ENCODE data around the gene GPRIN1. TPM values are rescaled to one million over a fixed set of nuclear protein-coding genes. Genes with fewer than 3 reads are reported as not detected.

GPRIN1 gene
- 5.2 and 6.5 TPM in 2 replicates for total RNA-seq

DNA sequence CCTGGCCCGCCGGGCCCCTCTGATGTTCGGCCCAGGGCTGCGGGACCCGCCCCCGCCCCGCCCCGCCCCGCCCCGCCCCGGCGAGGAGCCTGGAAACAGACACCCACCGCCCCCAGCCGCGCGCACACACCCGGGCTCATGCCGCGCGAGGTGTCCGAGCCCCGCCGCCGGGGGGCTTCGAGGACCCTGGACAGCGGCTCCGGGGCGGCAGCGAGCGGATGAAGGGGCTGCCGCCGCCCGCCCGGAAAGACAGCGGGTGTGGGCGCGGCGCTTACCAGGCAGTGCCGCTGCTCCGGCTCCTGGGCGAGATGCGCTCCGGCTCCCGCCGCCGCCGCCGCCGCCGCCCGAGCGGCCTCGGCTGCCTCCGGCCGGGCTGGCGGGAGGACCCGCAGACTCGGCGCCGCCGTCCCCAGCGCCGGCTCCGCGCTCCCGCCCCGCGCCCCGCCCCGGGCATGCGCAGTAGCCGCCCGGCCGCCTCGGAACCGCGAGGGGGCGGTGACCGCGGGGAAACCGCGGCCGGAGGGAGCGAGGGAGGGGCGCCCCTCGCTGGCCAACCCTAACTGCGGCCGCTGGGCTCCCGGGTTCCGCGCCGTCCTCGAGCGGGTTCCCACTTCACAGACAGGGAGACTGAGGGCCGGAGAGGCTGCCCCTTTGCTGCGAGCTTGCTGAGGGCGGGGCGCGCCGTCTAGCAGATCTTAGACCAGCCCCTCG is at the start of gene GPRIN1:
Gene GPRIN1 (minus strand): TSS at position 433 of the 711 bp plus-strand sequence. CDS start 10,322 bp downstream, outside the sequence.

DNA sequence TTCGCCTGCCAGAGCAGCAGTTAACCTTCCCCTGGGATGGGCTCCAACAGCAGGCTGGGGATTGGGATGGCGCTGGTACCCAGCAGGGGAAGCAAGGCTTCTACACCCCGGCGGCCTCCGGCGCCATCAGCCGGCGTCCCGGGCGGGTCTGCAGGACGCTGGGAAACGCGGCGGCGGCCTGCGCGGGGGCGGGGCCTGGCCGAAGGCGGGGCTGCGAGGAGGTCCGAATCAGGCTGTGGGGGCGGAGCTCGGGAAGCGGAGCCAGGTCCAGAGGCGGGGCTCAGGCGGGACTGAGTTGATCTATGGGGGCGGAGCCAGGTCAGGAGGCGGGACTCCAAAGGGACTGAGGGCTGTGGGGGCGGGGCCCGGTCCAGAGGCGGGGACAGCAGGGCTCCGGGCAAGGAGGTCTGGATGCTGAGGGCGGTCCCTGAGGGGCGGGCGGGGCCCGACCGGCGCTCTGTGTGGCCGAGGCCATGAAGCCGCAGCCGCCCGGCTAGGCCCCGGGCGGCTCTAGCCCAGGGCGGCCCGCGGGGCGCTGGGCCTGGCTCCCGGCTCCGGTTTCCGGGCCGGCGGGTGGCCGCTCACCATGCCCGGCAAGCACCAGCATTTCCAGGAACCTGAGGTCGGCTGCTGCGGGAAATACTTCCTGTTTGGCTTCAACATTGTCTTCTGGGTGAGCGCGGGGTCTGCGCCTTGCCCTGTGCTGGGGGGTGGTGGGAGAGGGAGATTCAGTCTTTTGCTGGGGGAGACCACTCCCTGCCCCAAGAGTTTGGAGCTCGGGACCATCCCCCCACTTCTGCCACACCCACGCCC is 37.3 kb upstream of the GPRIN1 start, which contains the start of gene TSPAN17:
Gene TSPAN17 (plus strand): TSS at position 455 of the 813 bp plus-strand sequence. CDS start 132 bp downstream, at position 587.

DNA sequence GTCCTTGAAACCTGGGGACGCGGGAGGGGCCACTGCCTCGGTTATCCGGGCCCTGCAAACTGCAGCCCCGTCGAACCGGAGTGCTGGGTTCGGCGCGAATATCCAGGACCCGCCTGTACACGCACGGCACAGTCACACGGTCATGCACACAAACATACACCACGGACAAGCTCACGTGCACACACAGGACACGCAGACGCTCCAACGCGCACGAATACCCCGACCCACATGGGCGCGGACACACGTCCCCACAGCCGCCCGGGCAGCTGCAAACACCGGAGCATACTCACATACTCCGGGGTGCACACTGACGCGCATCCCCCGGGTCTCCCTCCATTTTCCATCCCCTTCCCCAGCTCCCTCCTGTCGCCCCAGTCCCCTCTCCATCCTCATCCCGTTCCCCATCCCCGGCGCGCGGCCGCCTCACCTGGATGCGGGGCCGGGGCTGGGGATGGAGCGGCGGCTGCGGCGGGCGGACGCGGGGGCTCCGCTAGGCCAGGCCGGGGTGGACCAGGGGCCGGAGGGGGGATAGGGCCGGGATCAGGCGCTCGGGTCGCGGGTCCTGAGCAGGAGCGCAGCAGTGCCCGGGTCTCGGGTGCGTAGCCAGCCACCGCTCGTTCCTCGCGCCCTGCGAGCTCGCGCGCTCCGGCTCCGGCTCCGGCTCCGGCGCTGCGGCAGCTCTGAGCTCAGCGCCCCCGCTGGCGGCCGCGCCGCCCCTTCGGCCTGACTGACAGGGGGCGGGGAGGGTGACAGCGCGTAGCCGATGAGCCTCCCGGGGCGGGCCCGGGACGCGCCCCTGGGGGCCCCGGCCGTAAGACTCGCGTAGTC is 20.1 kb upstream of the GPRIN1 start, which contains the start of the genes EIF4E1B and SNCB:
Gene EIF4E1B (plus strand): TSS at position 823 of the 828 bp plus-strand sequence. CDS start 12,113 bp downstream, outside the sequence.
Gene SNCB (minus strand): TSS at position 682 of the 828 bp plus-strand sequence. CDS start 880 bp downstream, outside the sequence.

DNA sequence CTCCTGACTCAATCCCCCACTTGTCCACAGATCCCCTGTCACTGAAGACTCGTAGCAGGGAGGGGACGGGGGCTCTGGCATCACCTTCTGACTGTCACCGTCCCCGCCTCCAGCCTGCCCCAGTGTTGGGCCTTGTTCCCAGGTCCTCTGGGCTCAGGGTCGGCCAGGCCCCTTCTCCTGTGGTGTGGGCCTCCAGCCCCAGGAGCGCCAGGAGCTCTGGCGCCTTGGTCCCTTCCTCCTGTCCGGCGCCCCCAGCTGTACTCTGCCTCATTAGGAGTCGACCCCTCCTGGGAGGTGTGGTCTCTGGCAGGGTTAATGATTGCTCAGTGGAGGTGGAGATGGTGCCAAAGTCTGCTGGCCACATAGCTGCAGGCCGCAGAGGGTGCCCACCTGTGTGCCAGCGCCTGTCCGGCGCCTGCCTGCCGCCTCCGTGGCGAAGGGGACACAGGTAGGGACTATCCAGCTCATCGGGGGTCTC is 61.0 kb downstream of the GPRIN1 start, which contains the start of gene CDHR2:
Gene CDHR2 (plus strand): TSS at position 376 of the 478 bp plus-strand sequence. CDS start 16,011 bp downstream, outside the sequence.

Other genes with a start within 250 kb of the GPRIN1 start
- 74.0 and 83.8 TPM in 2 replicates for gene KIAA1191, start 248.4 kb downstream of the GPRIN1 start, total RNA-seq
- gene ARL10, start 244.7 kb downstream of the GPRIN1 start, total RNA-seq = 5.8 and 8.1 TPM in 2 replicates
- gene NOP16, start 221.6 kb downstream of the GPRIN1 start, total RNA-seq = 34.4 and 39.2 TPM in 2 replicates
- gene HIGD2A, start 221.4 kb downstream of the GPRIN1 start, total RNA-seq = 13.2 and 24.4 TPM in 2 replicates
- gene CLTB, start 193.6 kb downstream of the GPRIN1 start, total RNA-seq = 145 and 173 TPM in 2 replicates
- gene FAF2, start 161.8 kb downstream of the GPRIN1 start, total RNA-seq = 36.5 and 37.7 TPM in 2 replicates
- gene RNF44, start 72.8 kb downstream of the GPRIN1 start, total RNA-seq = 1.2 and 4.2 TPM in 2 replicates
- gene CDHR2, start 60.8 kb downstream of the GPRIN1 start, total RNA-seq = not detected in 2 replicates
- gene SNCB, start 20.4 kb upstream of the GPRIN1 start, total RNA-seq = not detected in 2 replicates
- gene EIF4E1B, start 20.5 kb upstream of the GPRIN1 start, total RNA-seq = not detected in 2 replicates
- 38.0 and 51.5 TPM in 2 replicates for gene TSPAN17, start 37.3 kb upstream of the GPRIN1 start, total RNA-seq
- under 0.01 and 0.30 TPM in 2 replicates for gene UNC5A, start 200.4 kb upstream of the GPRIN1 start, total RNA-seq